ENCODE results near the gene DNM2. TPM values are rescaled to one million over a fixed set of nuclear protein-coding genes. Genes with fewer than 3 reads are reported as not detected.

Gene DNM2
- total and polyA plus RNA-seq, 10 of the 15 experiments (the other 5 are each of a cell fraction or from before 2014, with no cell fraction given) = 1.2 to 146 (median 68.9) TPM

DNA sequence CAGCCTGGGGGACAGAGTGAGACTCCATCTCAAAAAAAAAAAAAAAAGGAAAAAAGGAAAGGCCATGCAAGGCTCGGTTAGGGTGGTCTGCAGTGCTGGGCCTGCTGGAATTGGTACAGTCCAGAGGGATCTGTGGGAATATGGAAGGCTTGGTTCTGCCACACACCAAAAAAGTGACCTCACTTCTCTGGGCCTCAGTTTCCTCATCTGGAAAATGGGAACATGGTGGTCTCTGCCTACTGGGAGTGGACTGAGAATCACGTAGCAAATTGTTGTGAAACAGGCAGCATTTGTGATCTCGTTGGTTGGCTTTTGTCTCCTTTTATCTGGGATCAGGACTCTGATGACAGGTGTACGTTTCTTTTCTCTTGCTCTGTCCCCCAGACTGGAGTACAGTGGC lies 7.5 kb downstream of the DNM2 start:
- H3K9ac ChIP-seq (ENCODE audit: control insufficient read depth, insufficient read depth, low read length) = no peak overlapping the region
- ATAC-seq (no peak), FAIRE-seq (no peak), DNase-seq (ENCODE audit: low read depth, low spot score) (no peak)
- ChIA-PET RAD21 (ENCODE audit: unreplicated experiment) (no interaction called here), POLR2A (no interaction called here), SMC1A (ENCODE audit: uncharacterized antibody, unreplicated experiment) (no interaction called here), CTCF (no interaction called here)
- no peak overlapping the region for H3K27ac ChIP-seq (ENCODE audit: control insufficient read depth, insufficient read depth)
- BruUV-seq (replicated peaks) = no TSS peak
- peaks cover 9% of the 10 kb centered on the region for H3K4me1 ChIP-seq (ENCODE audit: control insufficient read depth, insufficient read depth, low read length)
- no peak overlapping the region for H3K4me3 ChIP-seq
- H3K9me3 ChIP-seq (replicated peaks; ENCODE audit: control insufficient read depth, insufficient read depth, low read length) = no peaks in the 10 kb centered on the region
- no peak overlapping the region for H2AFZ ChIP-seq (ENCODE audit: control insufficient read depth, low read depth, low read length)
- TF ChIP-seq CHD4 (IDR thresholded peaks at IDR 0.05) (no peak), FOXM1 (IDR thresholded peaks at IDR 0.05; ENCODE audit: low read depth, low read length) (no peak), POLR2A (IDR thresholded peaks at IDR 0.05; ENCODE audit: low read depth, low read length) (no peak), SP1 (IDR thresholded peaks at IDR 0.05; ENCODE audit: low read depth, low read length) (no peak), PML (IDR thresholded peaks at IDR 0.05; ENCODE audit: low read length) (no peak), ASH2L (IDR thresholded peaks at IDR 0.05; ENCODE audit: borderline replicate concordance, low read depth) (no peak), MXI1 (IDR thresholded peaks at IDR 0.05; ENCODE audit: low read depth, low read length) (no peak), FOS (IDR thresholded peaks at IDR 0.05; ENCODE audit: borderline replicate concordance, extremely low read depth, insufficient read length) (no peak), YY1 (IDR thresholded peaks at IDR 0.05; ENCODE audit: low read depth, low read length) (no peak), RUNX3 (IDR thresholded peaks at IDR 0.05; ENCODE audit: low read length) (no peak), MYB (IDR thresholded peaks at IDR 0.05; ENCODE audit: borderline replicate concordance, low read depth, low read length) (no peak)
- TF ChIP-seq, protein P1, sequence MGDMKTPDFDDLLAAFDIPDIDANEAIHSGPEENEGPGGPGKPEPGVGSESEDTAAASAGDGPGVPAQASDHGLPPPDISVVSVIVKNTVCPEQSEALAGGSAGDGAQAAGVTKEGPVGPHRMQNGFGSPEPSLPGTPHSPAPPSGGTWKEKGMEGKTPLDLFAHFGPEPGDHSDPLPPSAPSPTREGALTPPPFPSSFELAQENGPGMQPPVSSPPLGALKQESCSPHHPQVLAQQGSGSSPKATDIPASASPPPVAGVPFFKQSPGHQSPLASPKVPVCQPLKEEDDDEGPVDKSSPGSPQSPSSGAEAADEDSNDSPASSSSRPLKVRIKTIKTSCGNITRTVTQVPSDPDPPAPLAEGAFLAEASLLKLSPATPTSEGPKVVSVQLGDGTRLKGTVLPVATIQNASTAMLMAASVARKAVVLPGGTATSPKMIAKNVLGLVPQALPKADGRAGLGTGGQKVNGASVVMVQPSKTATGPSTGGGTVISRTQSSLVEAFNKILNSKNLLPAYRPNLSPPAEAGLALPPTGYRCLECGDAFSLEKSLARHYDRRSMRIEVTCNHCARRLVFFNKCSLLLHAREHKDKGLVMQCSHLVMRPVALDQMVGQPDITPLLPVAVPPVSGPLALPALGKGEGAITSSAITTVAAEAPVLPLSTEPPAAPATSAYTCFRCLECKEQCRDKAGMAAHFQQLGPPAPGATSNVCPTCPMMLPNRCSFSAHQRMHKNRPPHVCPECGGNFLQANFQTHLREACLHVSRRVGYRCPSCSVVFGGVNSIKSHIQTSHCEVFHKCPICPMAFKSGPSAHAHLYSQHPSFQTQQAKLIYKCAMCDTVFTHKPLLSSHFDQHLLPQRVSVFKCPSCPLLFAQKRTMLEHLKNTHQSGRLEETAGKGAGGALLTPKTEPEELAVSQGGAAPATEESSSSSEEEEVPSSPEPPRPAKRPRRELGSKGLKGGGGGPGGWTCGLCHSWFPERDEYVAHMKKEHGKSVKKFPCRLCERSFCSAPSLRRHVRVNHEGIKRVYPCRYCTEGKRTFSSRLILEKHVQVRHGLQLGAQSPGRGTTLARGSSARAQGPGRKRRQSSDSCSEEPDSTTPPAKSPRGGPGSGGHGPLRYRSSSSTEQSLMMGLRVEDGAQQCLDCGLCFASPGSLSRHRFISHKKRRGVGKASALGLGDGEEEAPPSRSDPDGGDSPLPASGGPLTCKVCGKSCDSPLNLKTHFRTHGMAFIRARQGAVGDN (IDR thresholded peaks at IDR 0.05) = no peak
- no peaks in the 10 kb centered on the region for H3K27me3 ChIP-seq (replicated peaks in 1 of 2; ENCODE audit: control insufficient read depth in 2 of 2, insufficient read depth in 2 of 2, low read length in 1 of 2)
- peaks cover 82% of the 10 kb centered on the region for H3K79me2 ChIP-seq (ENCODE audit: control insufficient read depth, insufficient read depth, low read length)
- H3K36me3 ChIP-seq (ENCODE audit: control insufficient read depth in 2 of 2, insufficient read depth in 2 of 2, low read length in 1 of 2) = peaks cover 1 to 12% of the 10 kb centered on the region in 2 experiments; a peak in 3 of 4 replicates
- intact Hi-C loops (cut with micrococcal nuclease; ENCODE audit: unreplicated experiment) = no loop called here
- H3K4me2 ChIP-seq (ENCODE audit: control insufficient read depth, insufficient read depth) = no peak overlapping the region
- peaks cover 12% of the 10 kb centered on the region for H4K20me1 ChIP-seq (ENCODE audit: control insufficient read depth, insufficient read depth)
- WGBS (ENCODE audit: insufficient coverage, insufficient replicate concordance, low lambda C conversion rate, missing lambda C conversion rate) = 86% methylated on average over 4 of the region's 4 CpGs
- in situ Hi-C loops (cut with MboI) = no loop called here
